Measurements from ENCODE around the gene BOLL. TPM values are rescaled to one million over a fixed set of nuclear protein-coding genes. Genes with fewer than 3 reads are reported as not detected.
"Not testable (repeated sequence)": the region's sequence is repeated elsewhere in the genome, so short reads cannot be mapped to it uniquely, and the experiment has no call there.

The BOLL gene
- polyA plus RNA-seq, 4 donors, result 0.01 to 0.06 TPM; not detected in 2

DNA sequence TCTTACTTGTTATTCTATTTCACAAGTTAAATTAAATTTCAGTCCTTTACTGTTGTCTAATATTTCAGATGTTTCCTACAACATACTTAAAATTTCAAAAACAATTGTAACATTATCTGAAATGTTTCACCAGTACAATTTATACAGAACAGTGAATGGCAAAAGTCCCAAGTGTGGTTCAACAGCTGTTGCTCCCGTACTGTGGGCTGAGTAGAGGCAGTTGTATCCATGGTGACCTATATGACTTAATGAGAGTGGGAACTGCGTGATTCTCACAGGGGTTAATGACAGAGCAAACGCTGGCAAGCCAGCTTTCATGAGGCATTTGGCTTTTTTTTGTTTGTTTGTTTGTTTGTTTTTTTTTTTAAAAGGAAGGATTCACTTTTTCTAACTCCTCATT lies 13.9 kb upstream of the BOLL start:
- no peak for DNase-seq (ENCODE audit: low read depth in 4 of 4, low spot score in 3 of 4)

DNA sequence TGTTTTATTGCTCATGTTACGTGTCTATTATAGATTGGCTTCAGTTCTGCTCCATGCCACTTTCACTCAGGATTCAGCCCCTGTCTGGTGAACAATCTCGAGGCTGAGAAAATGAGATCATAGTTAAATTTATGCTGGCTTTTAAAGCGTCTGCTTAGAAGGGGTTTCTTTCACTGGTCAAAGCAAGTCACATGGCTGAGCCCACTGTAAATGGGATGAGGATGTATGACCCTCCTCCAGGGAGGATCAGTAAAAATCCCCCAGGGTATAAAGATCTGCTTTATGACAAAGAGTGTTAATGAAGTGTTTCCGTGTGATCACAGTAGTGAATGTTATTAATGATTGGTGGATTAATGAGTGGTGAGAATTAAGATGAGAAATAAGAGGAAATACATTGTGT lies 13.1 kb upstream of the BOLL start:
- DNase-seq (ENCODE audit: low read depth in 4 of 4, low spot score in 3 of 4), result no peak

DNA sequence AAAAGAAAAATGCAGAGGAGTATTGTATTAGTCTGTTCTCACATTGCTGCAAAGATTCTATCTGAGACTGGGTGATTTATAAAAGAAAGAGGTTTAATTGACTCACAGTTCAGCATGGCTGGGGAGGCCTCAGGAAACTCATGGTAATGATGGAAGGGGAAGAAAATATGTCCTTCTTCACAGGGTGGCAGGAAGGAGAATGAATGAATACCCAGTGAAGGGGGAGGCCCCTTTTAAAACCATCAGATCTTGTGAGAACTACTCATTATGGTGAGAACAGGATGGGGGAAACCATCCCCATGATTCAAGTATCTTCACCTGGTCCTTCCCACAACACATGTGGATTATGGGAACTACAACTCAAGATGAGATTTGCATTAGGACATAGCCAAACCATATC lies 10.2 kb upstream of the BOLL start:
- DNase-seq (ENCODE audit: low read depth in 4 of 4, low spot score in 3 of 4), result no peak

DNA sequence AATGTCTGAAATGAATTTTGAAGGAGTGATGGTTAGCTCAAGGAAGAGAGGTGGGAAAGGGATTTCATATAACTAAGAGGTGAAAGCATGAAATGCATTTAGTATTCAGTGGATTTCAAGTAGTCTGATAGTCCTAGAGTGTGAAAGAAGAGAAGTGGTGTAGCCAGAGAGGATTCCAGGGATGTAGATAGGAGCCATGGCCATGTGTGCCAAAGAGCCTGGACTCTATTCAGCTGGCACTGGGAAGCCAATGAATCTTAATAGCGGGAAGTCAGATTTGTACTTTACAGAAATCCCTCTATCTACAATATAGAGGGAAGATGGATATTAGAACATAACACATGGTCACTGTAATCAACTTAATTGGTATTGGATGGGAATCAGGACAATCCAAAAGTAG lies 8.3 kb upstream of the BOLL start:
- DNase-seq (ENCODE audit: low read depth in 4 of 4, low spot score in 3 of 4), result no peak

DNA sequence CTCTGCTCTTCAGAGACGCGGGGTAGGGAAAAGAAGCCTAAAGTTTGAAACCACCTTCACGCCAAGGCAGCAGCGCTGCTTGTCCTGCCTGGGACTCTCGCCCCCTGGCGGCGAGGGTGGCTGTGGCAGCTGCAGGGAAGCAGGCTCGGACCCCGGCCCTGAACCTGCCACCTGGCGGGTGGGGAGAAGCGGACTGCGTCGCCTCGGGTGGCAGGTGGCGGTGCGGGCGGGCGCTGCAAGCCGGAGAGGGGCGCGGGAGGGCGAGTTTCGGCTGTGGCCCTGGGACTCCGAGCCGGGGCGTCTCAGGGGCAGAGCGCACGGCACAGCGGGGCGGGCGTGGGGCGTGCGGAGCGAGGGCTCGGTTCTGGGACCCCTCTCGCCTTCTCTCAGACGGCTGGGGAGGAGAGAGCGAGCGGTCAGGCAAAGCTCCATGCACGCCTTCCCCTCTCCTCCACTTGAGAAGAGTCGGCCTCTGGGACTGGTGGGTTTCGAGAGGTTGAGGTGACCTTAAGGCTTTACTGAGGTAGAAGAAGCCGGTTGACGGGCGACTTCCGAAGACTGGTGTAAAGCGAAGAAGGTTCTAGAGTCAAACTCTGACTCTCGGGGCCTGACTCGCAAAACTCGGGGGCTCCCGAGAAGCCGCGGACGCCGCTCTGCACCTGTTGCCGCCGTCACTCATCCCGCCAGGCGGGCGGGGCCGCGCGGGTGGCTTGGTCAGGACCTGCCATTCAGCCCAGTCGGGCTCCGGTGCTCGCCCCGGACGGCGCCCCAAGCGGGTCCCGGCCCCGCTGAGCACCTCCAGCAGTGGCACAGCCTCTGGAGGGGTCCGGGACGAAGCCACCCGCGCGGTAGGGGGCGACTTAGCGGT lies 1.1 kb upstream of the BOLL start:
- DNase-seq (ENCODE audit: low read depth in 4 of 4, low spot score in 3 of 4), result peak in 1 of 4 donors; percentile 26

DNA sequence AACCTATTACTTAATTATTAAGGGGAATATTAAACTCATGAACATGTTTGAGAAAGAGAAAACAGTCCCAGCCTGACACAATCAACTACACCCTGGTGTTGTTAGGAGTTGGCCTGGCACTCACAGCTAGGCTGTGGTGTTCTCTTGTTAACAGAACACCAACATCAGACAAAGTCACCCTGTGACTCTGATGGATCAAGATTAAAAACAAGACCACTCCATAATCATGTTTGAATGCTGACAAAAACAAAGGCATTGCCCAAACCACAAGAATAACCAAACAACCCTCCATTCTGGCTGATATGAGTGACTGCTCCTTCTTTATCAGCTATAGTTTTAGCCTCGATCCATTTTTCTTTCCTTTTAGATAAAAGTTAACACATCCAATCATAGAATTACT lies 3.0 kb downstream of the BOLL start:
- no peak for DNase-seq (ENCODE audit: low read depth in 4 of 4, low spot score in 3 of 4)

DNA sequence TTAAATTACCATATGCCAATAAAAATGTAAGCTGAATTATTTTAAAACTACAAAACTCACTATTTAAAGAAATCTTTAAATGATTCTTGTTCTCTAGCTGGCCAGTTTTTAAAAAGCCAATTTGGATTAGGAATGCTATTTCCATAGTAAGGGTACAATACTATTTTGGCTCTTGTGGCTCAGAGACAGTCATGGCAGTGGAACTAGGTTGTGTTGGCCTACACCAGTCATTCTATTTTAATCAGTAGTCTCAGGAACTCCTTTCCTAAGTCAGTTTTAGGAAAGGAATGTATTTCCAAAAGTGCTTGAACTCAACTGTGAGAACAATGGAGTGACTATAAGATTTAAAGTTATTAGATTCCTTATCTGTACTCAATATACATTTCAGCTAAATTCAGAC lies 5.9 kb downstream of the BOLL start:
- DNase-seq (ENCODE audit: low read depth in 4 of 4, low spot score in 3 of 4), result no peak

DNA sequence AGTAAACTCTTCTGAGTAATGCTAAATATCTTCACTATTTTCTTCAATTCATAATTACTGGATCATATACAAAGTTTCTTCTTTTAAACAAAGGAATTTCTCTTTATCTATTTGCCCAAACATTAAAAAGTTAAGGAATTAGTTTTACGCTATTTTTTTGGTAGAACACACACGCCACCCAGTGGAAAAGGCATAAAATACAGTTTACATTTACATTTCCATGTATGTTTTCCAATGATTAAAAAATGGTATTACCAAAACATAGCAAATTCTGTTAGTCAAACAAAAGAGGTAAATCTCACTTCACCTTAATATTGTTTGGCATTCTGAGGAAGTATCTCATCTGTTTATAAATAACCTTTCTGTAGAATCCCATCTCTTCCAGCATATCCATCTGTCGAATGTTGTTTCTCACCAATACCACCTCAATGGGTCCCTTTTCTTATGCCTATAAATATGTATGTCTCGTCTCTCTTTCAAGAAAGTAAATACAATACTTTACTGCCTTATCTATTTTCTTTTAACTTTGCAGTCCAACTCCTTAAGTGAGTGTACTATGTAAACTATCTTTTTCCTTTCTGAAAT lies 7.2 kb downstream of the BOLL start:
- DNase-seq (ENCODE audit: low read depth in 4 of 4, low spot score in 3 of 4), result no peak

DNA sequence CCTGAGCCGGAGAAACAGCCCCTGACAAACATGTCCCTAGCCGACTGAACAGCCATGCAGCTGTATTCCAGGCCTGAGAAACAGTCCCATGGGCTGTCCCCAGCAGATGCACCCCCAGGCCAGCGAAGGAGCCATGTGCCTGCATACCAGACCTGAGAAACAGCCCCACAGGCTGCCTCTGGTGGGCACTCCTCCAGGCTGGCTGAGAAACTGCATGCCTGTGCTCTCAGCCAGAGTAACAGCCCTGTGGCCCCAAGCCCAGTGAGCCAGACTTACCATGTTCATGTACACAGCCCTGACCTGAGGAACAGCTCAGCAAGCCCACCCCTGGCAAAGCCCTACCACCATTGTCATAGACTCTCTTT lies 24.8 kb downstream of the BOLL start:
- no peak for DNase-seq (ENCODE audit: low read depth in 4 of 4, low spot score in 3 of 4)

DNA sequence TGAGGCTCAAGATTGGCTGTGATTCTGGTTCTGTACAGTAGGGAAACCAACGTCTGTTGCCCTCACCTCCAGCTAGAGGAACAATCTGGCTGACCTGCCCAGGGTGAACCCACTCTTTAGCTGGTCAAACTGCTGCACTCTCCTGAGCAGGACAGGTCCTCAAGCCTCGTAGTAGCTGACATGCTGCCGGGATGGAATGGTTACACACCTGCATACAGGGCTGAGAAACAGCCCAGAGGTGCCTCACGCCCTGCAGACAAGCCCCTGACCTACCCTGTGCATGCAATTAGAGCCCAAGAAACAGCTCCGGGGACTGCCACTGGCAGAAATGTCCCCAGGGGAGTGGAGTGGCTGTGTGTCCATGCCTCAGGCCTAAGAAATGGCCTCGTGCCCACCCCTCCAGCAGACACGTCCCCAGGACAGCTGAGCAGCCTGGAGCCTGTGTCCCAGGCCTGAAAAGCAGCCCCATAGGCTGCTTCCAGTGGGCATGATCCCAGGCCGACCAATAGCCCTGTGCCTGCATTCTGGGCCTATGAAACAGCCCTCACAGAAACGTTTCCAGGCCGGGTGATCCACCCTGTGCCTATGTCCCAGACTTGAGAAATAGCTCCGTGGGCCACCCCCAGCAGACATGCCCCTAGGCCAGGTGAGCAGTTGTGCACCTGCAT lies 25.4 kb downstream of the BOLL start:
- DNase-seq (ENCODE audit: low read depth in 4 of 4, low spot score in 3 of 4), result no peak

DNA sequence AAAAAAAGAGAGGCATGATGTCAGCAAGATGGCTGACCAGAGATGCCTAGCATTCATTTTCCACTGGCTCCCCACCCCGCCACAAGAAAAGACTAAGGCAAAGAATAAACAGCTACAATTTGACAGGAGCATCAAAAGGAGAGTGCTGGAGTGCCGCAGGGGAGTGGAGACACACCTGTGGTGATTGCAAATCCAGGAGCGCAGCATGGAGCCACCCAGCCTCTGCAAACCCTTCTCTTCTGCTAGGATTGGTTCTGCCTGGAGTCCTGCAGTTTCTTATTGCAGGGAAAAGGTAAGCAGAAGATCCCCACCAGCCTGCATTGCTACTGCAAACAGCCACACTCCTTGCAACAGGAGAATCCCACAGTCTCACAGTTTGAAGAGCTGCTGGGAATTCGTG lies 26.1 kb downstream of the BOLL start:
- no peak for DNase-seq (ENCODE audit: low read depth in 4 of 4, low spot score in 3 of 4)

DNA sequence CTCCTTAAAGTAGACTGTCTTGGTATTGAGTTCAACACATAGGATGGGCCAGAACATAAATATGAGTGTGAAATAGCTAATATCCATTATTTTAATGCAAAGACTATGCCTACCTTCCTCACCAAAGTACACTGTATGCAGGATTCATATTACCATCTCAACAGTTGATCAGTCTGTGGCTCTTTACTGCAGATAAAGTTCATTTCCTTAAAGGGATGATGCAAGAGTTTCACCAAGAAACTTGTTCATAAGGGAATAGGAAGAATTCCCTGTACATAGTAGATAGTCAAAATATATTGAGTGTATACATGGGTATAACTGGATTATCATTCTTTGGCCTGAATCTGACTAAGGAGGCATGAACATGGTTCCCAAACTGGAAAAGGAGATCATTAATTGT lies 44.9 kb downstream of the BOLL start:
- DNase-seq (ENCODE audit: low read depth in 4 of 4, low spot score in 3 of 4), result no peak

DNA sequence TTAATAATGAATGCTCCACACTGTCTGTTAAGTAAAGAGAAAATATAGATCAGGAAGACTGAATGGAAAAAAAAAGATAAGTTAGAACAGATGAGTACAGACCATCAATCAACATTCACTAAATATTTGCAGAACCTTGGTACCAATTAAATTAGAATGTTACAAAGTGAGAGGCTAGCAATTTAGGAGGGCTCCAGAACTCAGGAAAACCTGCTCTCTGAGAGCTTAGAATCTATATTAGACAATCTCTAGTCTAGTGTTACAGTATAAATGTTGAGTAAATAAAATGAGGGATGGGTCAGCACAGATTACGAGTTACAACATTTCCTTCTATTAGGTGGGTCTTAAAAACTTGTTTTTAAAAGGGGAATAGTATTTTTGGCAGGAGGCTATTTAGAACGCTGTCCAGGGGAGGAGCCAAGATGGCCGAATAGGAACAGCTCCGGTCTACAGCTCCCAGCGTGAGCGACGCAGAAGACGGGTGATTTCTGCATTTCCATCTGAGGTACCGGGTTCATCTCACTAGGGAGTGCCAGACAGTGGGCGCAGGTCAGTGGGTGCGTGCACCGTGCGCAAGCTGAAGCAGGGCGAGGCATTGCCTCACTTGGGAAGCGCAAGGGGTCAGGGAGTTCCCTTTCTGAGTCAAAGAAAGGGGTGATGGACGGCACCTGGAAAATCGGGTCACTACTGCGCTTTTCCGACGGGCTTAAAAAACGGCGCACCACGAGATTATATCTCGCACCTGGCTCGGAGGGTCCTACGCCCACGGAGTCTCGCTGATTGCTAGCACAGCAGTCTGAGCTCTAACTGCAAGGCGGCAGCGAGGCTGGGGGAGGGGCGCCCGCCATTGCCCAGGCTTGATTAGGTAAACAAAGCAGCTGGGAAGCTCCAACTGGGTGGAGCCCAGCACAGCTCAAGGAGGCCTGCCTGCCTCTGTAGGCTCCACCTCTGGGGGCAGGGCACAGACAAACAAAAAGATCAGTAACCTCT lies 56.3 kb downstream of the BOLL start:
- DNase-seq (ENCODE audit: low read depth in 4 of 4, low spot score in 3 of 4), result not testable (repeated sequence)

DNA sequence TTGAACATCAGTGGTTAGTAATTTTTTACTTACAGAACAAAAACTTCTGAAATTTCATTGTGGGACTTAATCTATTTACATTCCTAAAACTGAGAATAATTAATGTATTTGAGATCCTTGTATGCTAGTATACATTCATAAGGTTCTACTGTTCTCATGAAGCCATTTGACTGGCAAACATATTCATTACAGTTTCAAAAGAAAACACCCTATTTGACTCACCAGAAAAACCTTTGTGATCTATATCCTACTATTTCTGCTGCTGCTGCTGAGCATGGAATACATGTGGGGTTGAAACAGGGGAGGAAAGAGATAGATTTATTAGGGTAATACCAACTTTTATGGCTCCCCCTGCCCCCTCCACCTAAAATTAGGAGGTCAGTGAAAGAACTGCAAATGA lies 58.1 kb downstream of the BOLL start:
- no peak for DNase-seq (ENCODE audit: low read depth in 4 of 4, low spot score in 3 of 4)

DNA sequence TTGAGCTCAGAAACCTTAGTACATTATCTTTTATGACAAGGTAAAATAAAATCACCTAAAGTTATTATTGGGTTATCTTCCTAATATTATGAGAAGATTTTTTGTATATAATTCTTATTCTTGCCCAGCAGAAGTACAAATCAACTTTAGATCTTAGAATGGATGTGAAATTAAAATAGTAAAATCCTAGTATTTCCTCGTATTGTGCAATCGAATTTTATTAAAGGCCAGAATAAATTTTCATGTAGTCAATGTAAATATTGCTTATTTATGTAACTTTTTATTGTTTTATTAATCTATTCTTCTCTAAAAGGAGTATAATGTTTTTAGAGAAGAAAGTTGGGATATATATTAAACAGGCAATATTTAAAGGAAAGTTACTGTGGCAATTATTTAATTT lies 67.3 kb downstream of the BOLL start:
- DNase-seq (ENCODE audit: low read depth in 4 of 4, low spot score in 3 of 4), result no peak

DNA sequence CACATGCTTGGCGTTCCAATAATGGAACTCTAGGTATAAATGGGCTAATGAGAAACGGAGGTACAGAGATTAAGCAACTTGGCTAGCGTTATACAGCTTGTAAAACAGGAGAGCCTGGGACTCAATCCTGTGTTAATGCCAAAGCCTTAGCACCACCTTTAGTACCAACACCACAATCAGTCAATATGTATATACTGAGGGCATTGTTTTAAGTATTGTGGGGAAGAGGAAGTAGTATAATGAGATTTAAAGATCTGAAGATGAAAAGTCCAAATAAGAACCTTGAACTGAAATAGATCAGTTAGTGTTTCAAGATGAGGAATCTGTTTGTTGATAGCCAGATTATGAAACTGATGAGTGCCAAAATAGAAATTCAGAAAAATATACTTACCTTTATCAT lies 71.8 kb downstream of the BOLL start:
- no peak for DNase-seq (ENCODE audit: low read depth in 4 of 4, low spot score in 3 of 4)

DNA sequence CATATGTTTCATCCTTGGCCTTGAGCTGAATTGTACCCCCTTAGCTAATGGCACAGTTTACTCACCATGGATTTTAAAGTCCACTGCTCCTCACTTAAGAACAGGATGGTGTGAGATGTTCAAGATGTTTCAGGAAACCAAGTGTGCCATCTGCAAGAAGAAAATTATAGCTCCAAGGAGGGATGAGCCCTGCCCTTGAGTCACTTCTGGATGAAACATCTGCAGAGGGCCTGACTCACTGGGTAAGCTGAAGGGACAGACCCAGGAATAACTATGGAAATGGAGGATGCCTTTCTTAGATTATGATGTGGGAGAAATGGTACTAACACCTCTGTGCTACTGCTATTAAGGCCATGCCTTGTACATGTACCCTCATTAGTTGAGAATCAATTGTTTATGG lies 73.5 kb downstream of the BOLL start:
- no peak for DNase-seq (ENCODE audit: low read depth in 4 of 4, low spot score in 3 of 4)

DNA sequence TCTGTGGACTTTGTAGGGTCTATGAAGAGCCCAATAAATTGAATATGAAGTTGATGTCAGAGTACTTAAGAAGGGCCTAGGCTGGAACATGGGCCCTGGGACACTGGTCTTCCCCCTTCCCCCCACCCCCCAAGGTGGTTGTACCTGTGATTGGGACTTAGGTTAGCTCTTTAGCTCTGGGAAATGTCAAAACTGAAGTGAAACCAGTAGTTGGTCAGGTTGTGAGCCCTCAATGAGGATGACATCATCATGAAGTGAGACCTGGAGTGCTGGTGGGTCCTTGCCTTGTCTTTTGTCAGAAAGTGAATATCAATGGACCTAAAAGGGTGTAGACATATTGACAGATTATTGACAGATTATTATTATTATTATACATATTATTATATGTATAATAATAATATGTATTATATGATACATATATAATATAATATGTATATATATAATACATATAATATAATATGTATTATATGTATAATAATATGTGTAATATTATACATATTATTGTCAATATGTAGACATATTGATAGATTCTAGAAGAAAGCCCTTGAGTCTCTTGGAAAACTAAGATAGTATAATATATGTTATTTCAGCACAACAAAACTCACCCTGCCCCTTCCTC lies 74.6 kb downstream of the BOLL start:
- DNase-seq (ENCODE audit: low read depth in 4 of 4, low spot score in 3 of 4), result no peak

DNA sequence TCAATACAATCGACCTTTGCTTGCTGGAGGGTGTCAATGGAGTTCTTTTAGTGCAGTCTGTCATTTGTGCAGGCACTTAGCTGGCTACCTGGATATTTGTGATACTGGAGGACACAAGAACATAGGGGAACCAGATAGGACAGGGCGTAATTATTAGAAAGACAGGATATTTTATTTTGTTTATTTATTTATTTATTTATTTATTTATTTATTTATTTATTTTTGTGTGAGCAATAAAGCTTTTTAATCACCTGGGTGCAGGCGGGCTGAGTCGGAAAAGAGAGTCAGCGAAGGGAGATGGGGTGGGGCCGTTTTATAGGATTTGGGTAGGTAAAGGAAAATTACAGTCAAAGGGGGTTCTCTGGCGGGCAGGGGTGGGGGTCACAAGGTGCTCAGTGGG lies 76.0 kb downstream of the BOLL start:
- not testable (repeated sequence) for DNase-seq (ENCODE audit: low read depth in 4 of 4, low spot score in 3 of 4)

DNA sequence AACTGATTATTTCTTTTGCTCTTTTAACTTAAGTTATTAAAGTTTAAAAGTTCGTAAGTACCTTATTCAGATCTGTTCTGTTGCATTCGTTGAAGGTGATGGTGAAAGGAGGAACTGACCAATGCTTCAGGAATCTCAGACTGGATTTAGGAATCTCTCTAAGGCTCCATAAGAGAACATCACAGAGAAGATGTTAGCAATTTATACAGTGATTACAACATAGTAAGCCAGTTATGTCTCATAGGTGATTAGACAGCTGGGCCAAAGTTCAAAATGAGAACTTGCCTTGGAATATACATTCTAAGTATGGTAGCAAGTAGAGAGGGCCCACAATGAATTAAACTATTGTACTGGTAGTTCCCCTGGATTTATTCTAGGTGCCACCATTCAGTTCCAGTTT lies 76.8 kb downstream of the BOLL start:
- DNase-seq (ENCODE audit: low read depth in 4 of 4, low spot score in 3 of 4), result no peak

All from right renal pelvis (tissue), 4 donors.